Ovary (tissue), 10 donors: Measurements from ENCODE around the gene CHMP2B. TPM values are rescaled to one million over a fixed set of nuclear protein-coding genes. Genes with fewer than 3 reads are reported as not detected.

ENCODE experiments used
- DNase-seq, 5 donors: peaks; one replicate each; pipeline ENCODE4 v3.0.0-alpha.2; 2019 to 2020
- H3K27ac ChIP-seq, 2 donors: fragments of 200-600 bp; one replicate each; pipeline versions ENCODE4 v1.5.1 to v1.8.0; 2019 to 2022
- H3K27me3 ChIP-seq: fragments of 200-600 bp; one replicate; pipeline ENCODE4 v1.8.0; 2022
- H3K36me3 ChIP-seq: fragments of 200-600 bp; sonication (generic); one replicate; pipeline ENCODE4 v1.5.1; 2019
- H3K4me1 ChIP-seq: one replicate; pipeline ENCODE4 v1.8.1; 2013; ENCODE audit warnings: mild to moderate bottlenecking, moderate library complexity; ENCODE audit not compliant: insufficient read depth
- H3K4me3 ChIP-seq: fragments of 200-600 bp; sonication (generic); one replicate; pipeline ENCODE4 v1.5.1; 2017
- H3K9me3 ChIP-seq, 2 donors: fragments of 200-600 bp in 1 of 2; sonication (generic) in 1 of 2; one replicate each; pipeline versions ENCODE4 v1.5.1 to v1.8.1; 2013 to 2019; ENCODE audit warnings: mild to moderate bottlenecking in 1 of 2, moderate library complexity in 1 of 2
- CTCF ChIP-seq, 3 donors: fragments of 450-650 bp in 2 of 3; fragments of 200-600 bp in 1 of 3; IDR thresholded peaks; one replicate each; pipeline versions ENCODE4 v1.5.1 to v1.8.0; 2016 to 2022; ENCODE audit warnings: antibody characterized with exemption in 3 of 3, mild to moderate bottlenecking in 1 of 3
- EP300 ChIP-seq: sonication (generic); formaldehyde crosslinking; IDR thresholded peaks from one replicate; pipeline ENCODE4 v1.6.1; 2017; ENCODE audit warnings: antibody characterized with exemption
- POLR2A ChIP-seq: fragments of 450-650 bp; IDR thresholded peaks from one replicate; pipeline ENCODE4 v1.6.1; 2017; ENCODE audit warnings: antibody characterized with exemption, mild to moderate bottlenecking, moderate library complexity
- WGBS, 3 donors: extraction: QIAGEN DNeasy Blood & Tissue Kit in 1 of 3; methylation state at CpG; one replicate each; pipeline versions ENCODE4 v1.1.5 to v1.1.7; 2013 to 2017; 5-methylcytosine and 5-hydroxymethylcytosine counted together
- intact Hi-C, 4 donors: fragments of 100-400 bp; cut with DNase I; formaldehyde crosslinking; loops; one replicate each; pipeline versions ENCODE4 v1.11.0 to v1.15.1; 2022 to 2023
- long read RNA-seq, 3 donors: library from polyadenylated mRNA in 2 of 3; unstranded in 2 of 3; transcript quantifications; one replicate each; pipeline ENCODE4 v2.0.0 and lab custom pipeline, GENCODE V29; 2021 to 2026
- polyA plus RNA-seq, 2 donors: library from polyadenylated mRNA; stranded (reverse); fragments of 200-250 nt in 1 of 2; fragments of 350-450 nt in 1 of 2; fragmentation: Illumina TruSeq in 1 of 2; extraction: RNeasy Lipid Tissue Mini Kit (QIAGEN cat#74804) in 1 of 2; gene quantifications; one replicate each; pipeline ENCODE4 v1.2.3, GENCODE V29; 2013 to 2014
- total RNA-seq, 7 donors: library from RNA; depleted of rRNA in 2 of 7; stranded (reverse); fragments of >200 nt in 2 of 7; fragmentation: NEBNext Ultra II Directional in 3 of 7; extraction: Animal tissue kit (Norgen Biotek cat#: 25700) in 3 of 7; gene quantifications; one replicate each; pipeline versions ENCODE4 v1.1.0 to v1.2.4, GENCODE V29; 2016 to 2023
- donor health status: DM: no; HTN: no; CAD: no; lungs with moderate emphysema.
- donor health status: DM: no; HTN: no; CAD: no.
- donor health status: Bipolar disorder and iron deficiency.
- donor health status: DM: yes; HTN: yes; CAD: no.
- donor health status: DM: no; HTN: no; CAD: no.
- donor health status: DM: yes; HTN: yes; CAD: no.

Gene CHMP2B
- 10 to 100 TPM; 29.0 to 45.3 (median 38.8) TPM for total RNA-seq
- polyA plus RNA-seq: 10 to 100 TPM; 26.2 to 31.2 TPM
- long read RNA-seq, donor 1, transcript CHMP2B-201 (6 exons, 2,557 nt): major isoform, 51 of 65 reads
- long read RNA-seq, donor 1, partial matches to known transcripts: 8 of 65 reads
- long read RNA-seq, donor 1, other reads (novel, unspliced or antisense): 4 of 65 reads
- long read RNA-seq, donor 2, transcript CHMP2B-201 (6 exons, 2,557 nt): major isoform, 18 of 20 reads
- long read RNA-seq, donor 2, partial matches to known transcripts: 0 of 20 reads
- long read RNA-seq, donor 2, other reads (novel, unspliced or antisense): 0 of 20 reads
- long read RNA-seq, donor 3, transcript CHMP2B-201 (6 exons, 2,557 nt): major isoform, 64 of 68 reads
- long read RNA-seq, donor 3, partial matches to known transcripts: 1 of 68 reads
- long read RNA-seq, donor 3, other reads (novel, unspliced or antisense): 2 of 68 reads

GRCh38 chr3:87227104-87227834, at the start of gene CHMP2B:
Gene CHMP2B (plus strand): TSS chr3:87227309. CDS start chr3:87227523, 214 bp downstream.
- Histone ChIP-seq H3K4me3 (peak within 1 kb of the TSS; percentile 76), H3K9me3 (no peaks in the 10 kb centered on the region), H3K4me1 (peaks cover 2% of the 10 kb centered on the region), H3K27me3 (no peaks in the 10 kb centered on the region), H3K27ac (peak within 1 kb of the TSS; percentile 80 to 93), H3K36me3 (no peaks in the 10 kb centered on the region)
- peak; percentile 91 to 97 (median 95) for DNase-seq
- intact Hi-C loops: no loop called here
- WGBS, 3 donors: 0% methylated on average over 58 to 59 of the region's 59 CpGs
- TF ChIP-seq CTCF (IDR thresholded peaks at IDR 0.05) (no peak), POLR2A (peak; percentile 86), EP300 (no peak)

GRCh38 chr3:87179642-87180041, 47.5 kb upstream of the CHMP2B start:
- Histone ChIP-seq H3K4me1 (no peaks in the 10 kb centered on the region), H3K27me3 (no peaks in the 10 kb centered on the region), H3K4me3 (no peak overlapping the region), H3K27ac (no peak overlapping the region), H3K9me3 (no peaks in the 10 kb centered on the region), H3K36me3 (no peaks in the 10 kb centered on the region)
- TF ChIP-seq CTCF (IDR thresholded peaks at IDR 0.05) (no peak), EP300 (no peak), POLR2A (no peak)
- intact Hi-C loops: loop anchor here in 1 of 4 donors (10.0 kb wide), 1 partner anchor 405 kb away; no protein-coding TSS in a partner anchor
- DNase-seq: no peak

- no peak for DNase-seq
- no peaks in the 10 kb centered on the region for H3K27me3 ChIP-seq
- no peaks in the 10 kb centered on the region for H3K9me3 ChIP-seq
- no peak overlapping the region for H3K4me3 ChIP-seq
- H3K36me3 ChIP-seq: no peaks in the 10 kb centered on the region
- TF ChIP-seq EP300 (no peak), CTCF (IDR thresholded peaks at IDR 0.05) (no peak), POLR2A (no peak)
- no peaks in the 10 kb centered on the region for H3K4me1 ChIP-seq
- H3K27ac ChIP-seq: no peak overlapping the region
- intact Hi-C loops: no loop called here
These were observed 45.6 kb upstream of the CHMP2B start for GRCh38 chr3:87181551-87181950.

- TF ChIP-seq POLR2A (no peak), EP300 (no peak), CTCF (IDR thresholded peaks at IDR 0.05) (no peak)
- H3K27me3 ChIP-seq: no peaks in the 10 kb centered on the region
- no peaks in the 10 kb centered on the region for H3K4me1 ChIP-seq
- H3K27ac ChIP-seq: no peak overlapping the region
- H3K4me3 ChIP-seq: no peak overlapping the region
- no peak for DNase-seq
- intact Hi-C loops: no loop called here
- 5 to 10% (median 6%) methylated on average over 2 of the region's 2 CpGs for WGBS, 3 donors
- no peaks in the 10 kb centered on the region for H3K36me3 ChIP-seq
- H3K9me3 ChIP-seq: no peaks in the 10 kb centered on the region
These were observed 45.1 kb upstream of the CHMP2B start for GRCh38 chr3:87182023-87182422.
